HG02798 (cell line): Measurements from ENCODE around the gene AQP1.

Source experiments
- ATAC-seq: cut with Tn5 transposase; IDR thresholded peaks from one replicate; pipeline ENCODE4 v1.9.1; 2021; ENCODE audit warnings: mild to moderate bottlenecking; ENCODE audit not compliant: unreplicated experiment, poor library complexity

The AQP1 gene

GRCh38 chr7:30911561-30911969 lies at the start of gene AQP1:
AQP1 (plus strand) TSS chr7:30911853; CDS start chr7:30911910, 57 bp downstream.
- no peak for ATAC-seq

- no peak for ATAC-seq
These were observed 48.5 kb upstream of the AQP1 start for GRCh38 chr7:30862995-30863705.

- ATAC-seq: no peak
These were observed 48.0 kb upstream of the AQP1 start for GRCh38 chr7:30863706-30864035.

- no peak for ATAC-seq
These were observed 47.6 kb upstream of the AQP1 start for GRCh38 chr7:30864101-30864500.

- no peak for ATAC-seq
These were observed 46.6 kb upstream of the AQP1 start for GRCh38 chr7:30865076-30865475.

GRCh38 chr7:30865821-30866220 lies 45.8 kb upstream of the AQP1 start:
- no peak for ATAC-seq

GRCh38 chr7:30866939-30867338 lies 44.7 kb upstream of the AQP1 start:
- no peak for ATAC-seq

- no peak for ATAC-seq
These were observed 44.2 kb upstream of the AQP1 start for GRCh38 chr7:30867483-30867882.

- ATAC-seq: no peak
These were observed 41.6 kb upstream of the AQP1 start for GRCh38 chr7:30869794-30870611.

GRCh38 chr7:30870821-30871518 lies 40.7 kb upstream of the AQP1 start:
- ATAC-seq: no peak

GRCh38 chr7:30871655-30872054 lies 40.0 kb upstream of the AQP1 start:
- ATAC-seq: no peak

- no peak for ATAC-seq
These were observed 38.4 kb upstream of the AQP1 start for GRCh38 chr7:30873207-30873606.

- no peak for ATAC-seq
These were observed 38.0 kb upstream of the AQP1 start for GRCh38 chr7:30873656-30874055.

GRCh38 chr7:30874656-30875302 lies 36.9 kb upstream of the AQP1 start:
- ATAC-seq: no peak

- ATAC-seq: no peak
These were observed 34.5 kb upstream of the AQP1 start for GRCh38 chr7:30877015-30877769.

- ATAC-seq: no peak
These were observed 33.7 kb upstream of the AQP1 start for GRCh38 chr7:30877993-30878392.

- no peak for ATAC-seq
These were observed 32.2 kb upstream of the AQP1 start for GRCh38 chr7:30879139-30880124.

- ATAC-seq: no peak
These were observed 31.4 kb upstream of the AQP1 start for GRCh38 chr7:30880125-30880720.
